Measurements from ENCODE around the gene MCF2. TPM values are rescaled to one million over a fixed set of nuclear protein-coding genes. Genes with fewer than 3 reads are reported as not detected.

Gene MCF2
- polyA plus RNA-seq, 4 donors = 0.79 to 1.5 (median 1.2) TPM

GRCh38 chrX:139600105-139600504 is 107.9 kb downstream of the MCF2 start:
- DNase-seq (ENCODE audit: low read depth in 4 of 4, low spot score in 2 of 4) = no peak

DNA sequence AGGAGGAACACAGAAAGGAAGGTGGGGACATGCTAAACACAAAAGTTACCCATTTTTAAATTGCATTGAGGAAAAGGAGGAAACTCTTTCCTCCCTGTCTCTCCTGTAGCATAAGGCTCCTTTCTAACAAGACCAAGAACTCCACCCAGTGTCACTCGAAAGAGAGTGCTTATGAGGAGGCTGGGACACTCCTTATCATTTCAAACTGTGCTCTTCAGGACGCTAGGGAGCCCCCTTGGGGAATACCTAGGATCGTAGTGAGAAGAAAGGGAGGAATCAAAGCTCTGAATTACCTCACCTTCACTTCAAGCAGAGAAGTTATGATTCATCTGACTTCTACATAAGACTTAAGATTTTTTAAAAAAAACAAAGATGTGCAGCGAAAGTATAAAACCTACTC is 111.9 kb downstream of the MCF2 start:
- no peak for DNase-seq (ENCODE audit: low read depth in 4 of 4, low spot score in 2 of 4)

DNA sequence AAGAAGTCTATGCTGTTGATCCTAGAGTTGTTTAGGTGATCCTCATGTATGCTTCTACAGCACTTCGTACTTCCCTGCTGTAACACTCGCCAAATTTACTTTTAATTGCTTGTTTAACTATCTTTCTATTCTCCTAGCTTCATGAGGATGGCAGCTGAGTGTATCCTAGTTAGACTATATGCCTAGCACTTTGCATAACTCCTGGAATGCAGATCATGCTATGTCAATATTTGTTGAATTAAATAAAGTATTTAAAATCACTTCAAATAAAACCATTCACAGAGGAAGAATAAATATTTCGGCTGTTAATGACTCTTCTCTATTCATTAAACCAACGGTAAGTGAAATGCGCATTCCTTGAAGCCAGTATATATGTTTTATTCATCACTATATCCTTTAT is 122.4 kb downstream of the MCF2 start:
- DNase-seq (ENCODE audit: low read depth in 4 of 4, low spot score in 2 of 4) = no peak

DNA sequence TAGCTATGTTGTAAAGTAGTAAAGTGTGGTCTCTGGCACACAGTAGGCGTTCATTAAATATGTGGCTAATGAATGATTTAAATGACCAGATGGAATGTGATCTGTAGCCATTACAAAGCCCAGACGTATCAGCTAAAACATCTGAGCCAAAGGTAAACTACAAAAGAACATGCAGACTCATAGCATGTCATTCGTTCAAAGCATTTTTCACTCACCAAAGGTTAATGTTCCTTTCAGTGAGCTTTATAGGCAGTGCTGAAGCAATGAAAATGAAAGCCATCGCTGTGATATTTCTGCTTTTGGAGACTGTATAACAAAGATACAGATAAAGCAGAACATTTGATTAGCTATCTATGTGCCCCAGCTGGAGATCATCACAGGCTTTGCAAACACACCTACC is 126.9 kb downstream of the MCF2 start:
- no peak for DNase-seq (ENCODE audit: low read depth in 4 of 4, low spot score in 2 of 4)

- DNase-seq (ENCODE audit: low read depth in 4 of 4, low spot score in 2 of 4) = no peak
Measured at GRCh38 chrX:139566981-139567380, 141.0 kb downstream of the MCF2 start.

DNA sequence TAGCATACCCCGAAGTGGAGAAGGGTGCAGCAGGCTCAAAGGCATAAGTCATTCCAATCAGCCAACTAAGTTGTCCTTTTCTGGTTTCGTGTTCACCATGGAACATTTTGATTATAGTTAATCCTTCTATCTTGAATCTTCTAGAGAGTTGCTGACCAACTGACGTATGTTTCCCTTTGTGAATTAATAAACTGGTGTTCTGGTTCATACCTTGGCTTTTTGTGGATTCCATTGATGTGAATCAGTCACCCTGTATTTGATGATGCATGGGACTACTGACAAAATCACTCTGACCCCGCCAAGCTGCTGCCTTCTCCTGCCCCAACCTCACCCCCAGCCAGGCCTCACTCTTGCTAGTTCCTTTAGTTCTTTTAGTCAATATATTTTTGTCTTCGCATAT is 144.7 kb downstream of the MCF2 start:
- no peak for DNase-seq (ENCODE audit: low read depth in 4 of 4, low spot score in 2 of 4)

DNA sequence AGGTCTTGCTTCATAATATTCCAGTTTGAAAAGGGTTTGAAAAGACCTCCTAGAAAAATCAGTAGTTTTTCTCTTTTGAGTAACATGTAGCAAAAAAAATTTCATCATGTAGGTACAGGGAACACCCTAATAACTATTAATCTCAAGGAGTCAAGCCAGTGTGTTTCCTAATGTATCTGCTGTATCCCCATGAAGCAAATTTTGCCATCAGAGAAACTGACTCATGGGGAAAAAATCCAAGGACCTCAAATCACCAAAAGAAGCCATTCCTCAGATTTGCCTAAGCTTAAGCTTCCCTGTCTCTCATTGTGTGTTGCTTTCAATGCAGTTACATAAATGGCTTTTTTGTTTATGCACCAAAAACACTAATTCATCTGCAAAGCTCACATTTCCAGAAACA is 147.7 kb downstream of the MCF2 start:
- DNase-seq (ENCODE audit: low read depth in 4 of 4, low spot score in 2 of 4) = no peak

DNA sequence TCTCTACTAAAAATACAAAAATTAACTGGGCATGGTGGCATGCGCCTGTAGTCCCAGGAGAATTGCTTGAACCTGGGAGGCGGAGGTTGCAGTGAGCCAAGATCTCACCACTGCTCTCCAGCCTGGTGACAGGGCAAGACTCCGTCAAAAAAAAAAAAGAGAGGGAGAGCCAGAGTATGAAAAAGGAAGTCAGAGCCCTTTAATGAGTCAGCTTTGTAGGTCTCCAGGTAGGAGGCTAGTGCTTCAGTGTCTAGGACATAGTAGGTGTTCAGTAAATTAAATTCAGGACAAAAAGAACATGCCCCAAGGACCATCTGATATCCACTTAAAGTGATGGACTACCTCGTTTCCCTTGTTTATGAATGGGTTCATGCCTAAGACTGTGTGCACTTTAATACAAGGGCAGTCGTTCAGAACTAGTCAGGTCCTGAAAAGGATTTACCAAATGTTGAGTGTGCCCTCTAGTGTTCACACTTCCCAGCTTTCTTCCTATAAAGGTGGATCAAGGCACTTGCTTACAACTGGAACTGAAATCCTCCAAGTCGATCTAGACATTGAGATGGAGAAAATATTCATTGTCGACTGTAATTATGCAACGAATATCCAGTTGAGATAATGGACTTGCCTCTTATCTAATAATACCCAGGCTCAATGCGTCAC is 148.5 kb downstream of the MCF2 start:
- peak in 2 of 4 donors; percentile 23 to 36 for DNase-seq (ENCODE audit: low read depth in 4 of 4, low spot score in 2 of 4)

- no peak for DNase-seq (ENCODE audit: low read depth in 4 of 4, low spot score in 2 of 4)
Measured at GRCh38 chrX:139554991-139555675, 152.8 kb downstream of the MCF2 start.

DNA sequence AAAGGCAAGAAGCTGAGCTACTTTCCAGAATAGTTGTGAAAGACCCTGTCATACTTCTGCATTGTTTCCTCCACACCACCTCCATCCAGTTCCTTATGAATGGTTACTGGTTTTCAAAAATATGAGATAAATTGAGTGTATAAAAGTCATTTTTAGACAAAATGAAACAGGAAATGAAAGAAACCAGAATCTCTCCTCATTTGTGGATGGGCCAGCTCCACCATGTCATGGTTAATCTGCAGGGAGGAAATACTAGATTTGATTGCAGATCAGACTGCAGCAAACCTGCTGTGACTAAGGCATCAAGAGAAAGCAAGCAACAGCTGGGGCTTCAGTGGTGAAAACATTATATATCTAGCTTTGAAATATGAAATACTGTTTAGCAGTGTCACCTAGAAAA is 153.6 kb downstream of the MCF2 start:
- no peak for DNase-seq (ENCODE audit: low read depth in 4 of 4, low spot score in 2 of 4)

DNA sequence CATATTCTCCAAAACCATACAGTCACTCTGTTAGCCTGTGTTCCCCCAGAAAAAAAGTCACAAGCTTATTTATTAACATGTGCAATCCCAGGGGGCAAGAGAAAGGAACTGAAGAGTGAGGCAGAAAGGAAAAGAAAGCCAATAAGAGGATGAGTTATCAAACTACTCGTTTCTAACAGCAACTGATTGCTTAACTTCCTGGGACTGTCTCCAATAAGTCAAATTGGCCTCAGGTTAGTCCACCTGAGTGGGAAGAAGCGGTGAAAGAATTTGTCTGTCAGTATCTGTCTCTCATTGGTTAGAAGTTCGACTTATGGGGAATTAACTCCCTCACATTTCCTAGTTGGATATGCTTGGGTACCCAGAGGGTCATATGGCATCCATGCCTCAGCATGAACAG is 163.4 kb downstream of the MCF2 start:
- no peak for DNase-seq (ENCODE audit: low read depth in 4 of 4, low spot score in 2 of 4)

DNA sequence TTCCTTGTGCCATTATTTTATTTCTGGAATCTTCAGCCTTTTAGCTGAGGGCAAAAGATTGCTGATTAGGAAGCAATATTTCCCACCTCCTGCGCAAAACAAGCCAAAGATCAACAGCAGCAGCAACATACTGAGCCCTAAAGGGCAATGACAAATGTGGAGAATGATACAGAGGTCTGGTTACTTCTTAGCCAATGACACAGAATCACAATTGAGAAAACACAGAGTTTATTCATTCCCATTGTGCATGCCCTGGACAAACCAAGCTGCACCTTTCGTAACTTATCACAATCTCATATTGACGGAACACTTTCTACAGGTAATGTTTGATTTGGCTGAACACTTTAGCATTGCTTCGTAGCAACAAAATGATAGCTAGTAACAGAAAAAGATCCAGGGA is 164.0 kb downstream of the MCF2 start:
- no peak for DNase-seq (ENCODE audit: low read depth in 4 of 4, low spot score in 2 of 4)

DNA sequence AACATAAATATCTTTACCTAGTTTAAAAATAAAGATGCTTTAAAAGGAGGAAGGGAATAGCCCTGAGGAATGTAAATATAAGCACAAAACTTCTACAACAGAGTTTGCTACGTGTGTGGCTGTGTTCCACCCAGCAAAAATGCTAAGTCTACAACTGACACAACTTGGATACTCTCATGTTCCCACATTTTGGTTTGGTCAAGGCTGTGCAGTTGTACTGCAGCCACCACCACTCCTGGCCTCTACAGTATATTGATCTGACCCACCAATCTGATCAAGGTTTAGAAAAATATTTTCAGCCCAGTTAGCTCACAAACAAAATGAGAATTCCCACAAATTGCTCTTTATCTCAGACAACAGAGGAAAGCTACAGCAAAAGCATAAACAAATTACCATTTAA is 165.3 kb downstream of the MCF2 start:
- no peak for DNase-seq (ENCODE audit: low read depth in 4 of 4, low spot score in 2 of 4)

DNA sequence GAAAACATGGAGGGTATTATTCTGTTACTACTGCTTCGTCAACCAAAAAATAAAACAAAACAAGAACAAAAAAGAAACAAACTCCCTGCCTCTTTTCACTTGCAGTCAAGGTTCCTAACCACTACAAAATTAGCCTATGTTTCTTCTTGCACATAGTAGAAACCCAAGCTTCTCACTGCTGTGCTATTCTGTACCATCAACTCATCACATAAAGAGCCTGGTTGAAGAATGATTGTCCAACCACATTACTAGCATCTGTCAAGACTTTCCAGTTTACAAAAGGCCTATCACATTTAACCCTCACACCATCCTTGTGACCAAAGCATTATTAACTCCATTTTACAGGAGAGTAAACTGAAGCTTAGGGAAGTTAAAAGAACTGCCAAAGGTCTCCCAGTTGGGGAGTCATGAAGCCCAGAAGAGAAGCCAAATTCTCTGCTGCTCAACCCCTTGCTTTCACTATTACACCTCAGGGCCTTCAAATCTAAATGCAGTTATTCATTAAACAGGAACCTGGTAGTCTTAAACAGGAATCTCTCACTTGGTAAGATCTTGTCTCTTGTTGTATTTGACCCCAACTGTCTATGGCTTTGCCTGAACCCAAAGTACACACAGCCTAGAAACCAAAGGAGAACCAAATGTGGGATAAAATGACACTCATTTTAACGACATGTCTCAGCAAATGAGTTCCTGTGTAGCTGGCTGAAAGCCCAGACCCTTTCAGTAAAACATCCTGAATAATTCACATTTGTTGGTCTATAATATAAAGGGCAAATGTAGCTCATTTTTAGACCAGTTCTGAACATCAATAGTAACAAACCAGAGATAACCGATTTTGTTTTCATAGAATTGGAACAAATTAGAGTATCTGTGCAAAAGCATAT is 168.8 kb downstream of the MCF2 start:
- DNase-seq (ENCODE audit: low read depth in 4 of 4, low spot score in 2 of 4) = peak in 1 of 4 donors; percentile 9

GRCh38 chrX:139533444-139533843 is 174.5 kb downstream of the MCF2 start:
- no peak for DNase-seq (ENCODE audit: low read depth in 4 of 4, low spot score in 2 of 4)

DNA sequence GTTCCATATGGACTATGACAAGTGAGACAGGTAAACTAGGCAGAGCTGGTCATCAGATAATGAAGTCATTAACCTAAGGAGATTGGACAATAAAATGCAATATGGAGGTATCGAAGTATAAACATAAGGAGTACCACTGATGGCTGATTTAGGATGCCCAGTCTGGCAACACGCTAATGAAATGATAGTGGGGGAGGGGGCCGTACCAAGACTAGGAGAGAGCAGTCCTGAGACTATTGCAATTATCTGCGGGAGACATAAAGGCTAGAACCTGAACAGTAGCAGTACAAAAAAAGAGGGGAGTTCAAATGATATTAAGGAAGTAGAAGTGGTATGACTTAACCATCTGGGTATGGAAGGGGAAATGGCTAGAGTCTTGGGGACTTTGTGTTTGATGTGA is 175.1 kb downstream of the MCF2 start:
- DNase-seq (ENCODE audit: low read depth in 4 of 4, low spot score in 2 of 4) = no peak

Other genes starting within 250 kb of the MCF2 start
- under 1 TPM in 1 of 4 donors, not detected in 3; 0.32 TPM for gene F9, start 177.4 kb downstream of the MCF2 start, polyA plus RNA-seq (ENCODE audit: insufficient read length in 4 of 4)
- gene ATP11C, start 224.9 kb upstream of the MCF2 start, polyA plus RNA-seq (ENCODE audit: insufficient read length in 4 of 4) = 10 to 100 TPM; 35.1 to 40.0 (median 38.0) TPM

Measured in left renal cortex interstitium (tissue), 4 donors.